ENCODE data around the gene ABCC2.
"Not testable (repeated sequence)": the region's sequence is repeated elsewhere in the genome, so short reads cannot be mapped to it uniquely, and the experiment has no call there.

ABCC2 gene

GRCh38 chr10:99854860-99855259 is 72.4 kb downstream of the ABCC2 start:
- H3K4me3 ChIP-seq (ENCODE audit: low read length) = no peak overlapping the region
- H3K27me3 ChIP-seq (ENCODE audit: insufficient read depth, low read length) = no peaks in the 10 kb centered on the region
- WGBS = 76% methylated on average over 6 of the region's 6 CpGs
- H3K4me1 ChIP-seq (ENCODE audit: insufficient read depth, low read length) = peaks cover 20% of the 10 kb centered on the region
- H3K9ac ChIP-seq (ENCODE audit: low read depth, low read length) = no peak overlapping the region
- no peak overlapping the region for H3K27ac ChIP-seq (ENCODE audit: low read depth, low read length)
- H3K36me3 ChIP-seq (ENCODE audit: insufficient read depth, low read length) = no peaks in the 10 kb centered on the region
- no peaks in the 10 kb centered on the region for H3K9me3 ChIP-seq (ENCODE audit: insufficient read depth, low read depth, low read length)

- H3K36me3 ChIP-seq (ENCODE audit: insufficient read depth, low read length) = no peaks in the 10 kb centered on the region
- no peaks in the 10 kb centered on the region for H3K9me3 ChIP-seq (ENCODE audit: insufficient read depth, low read depth, low read length)
- no peak overlapping the region for H3K9ac ChIP-seq (ENCODE audit: low read depth, low read length)
- H3K27ac ChIP-seq (ENCODE audit: low read depth, low read length) = no peak overlapping the region
- peaks cover 13% of the 10 kb centered on the region for H3K4me1 ChIP-seq (ENCODE audit: insufficient read depth, low read length)
- H3K4me3 ChIP-seq (ENCODE audit: low read length) = no peak overlapping the region
- WGBS = 96% methylated on average over 6 of the region's 8 CpGs
- H3K27me3 ChIP-seq (ENCODE audit: insufficient read depth, low read length) = no peaks in the 10 kb centered on the region
Measured at GRCh38 chr10:99855479-99856071, 73.1 kb downstream of the ABCC2 start.

- Histone ChIP-seq H3K4me1 (ENCODE audit: insufficient read depth, low read length) (peaks cover under 1% of the 10 kb centered on the region; the same call in 1 of the 2 replicates), H3K27me3 (ENCODE audit: insufficient read depth, low read length) (no peaks in the 10 kb centered on the region), H3K9me3 (ENCODE audit: insufficient read depth, low read depth, low read length) (no peaks in the 10 kb centered on the region), H3K27ac (ENCODE audit: low read depth, low read length) (no peak overlapping the region), H3K4me3 (ENCODE audit: low read length) (no peak overlapping the region), H3K9ac (ENCODE audit: low read depth, low read length) (no peak overlapping the region), H3K36me3 (ENCODE audit: insufficient read depth, low read length) (no peaks in the 10 kb centered on the region)
- 95% methylated on average over 8 of the region's 8 CpGs for WGBS
Measured at GRCh38 chr10:99858849-99859248, 76.4 kb downstream of the ABCC2 start.

GRCh38 chr10:99859585-99859984 is 77.1 kb downstream of the ABCC2 start:
- Histone ChIP-seq H3K9ac (ENCODE audit: low read depth, low read length) (no peak overlapping the region), H3K36me3 (ENCODE audit: insufficient read depth, low read length) (no peaks in the 10 kb centered on the region), H3K4me3 (ENCODE audit: low read length) (no peak overlapping the region), H3K27ac (ENCODE audit: low read depth, low read length) (no peak overlapping the region), H3K9me3 (ENCODE audit: insufficient read depth, low read depth, low read length) (no peaks in the 10 kb centered on the region), H3K4me1 (ENCODE audit: insufficient read depth, low read length) (no peaks in the 10 kb centered on the region), H3K27me3 (ENCODE audit: insufficient read depth, low read length) (no peaks in the 10 kb centered on the region)
- 17% methylated on average over 5 of the region's 5 CpGs for WGBS

GRCh38 chr10:99860466-99860865 is 78.0 kb downstream of the ABCC2 start:
- Histone ChIP-seq H3K4me1 (ENCODE audit: insufficient read depth, low read length) (no peaks in the 10 kb centered on the region), H3K36me3 (ENCODE audit: insufficient read depth, low read length) (no peaks in the 10 kb centered on the region)

GRCh38 chr10:99863535-99864240 is 81.2 kb downstream of the ABCC2 start:
- 93% methylated on average over 9 of the region's 9 CpGs for WGBS
- H3K27me3 ChIP-seq (ENCODE audit: insufficient read depth, low read length); H3K4me1 ChIP-seq (ENCODE audit: insufficient read depth, low read length); H3K4me3 ChIP-seq (ENCODE audit: low read length); H3K9ac ChIP-seq (ENCODE audit: low read depth, low read length); H3K9me3 ChIP-seq (ENCODE audit: insufficient read depth, low read depth, low read length); H3K36me3 ChIP-seq (ENCODE audit: insufficient read depth, low read length); H3K27ac ChIP-seq (ENCODE audit: low read depth, low read length): not testable (repeated sequence)

More at GRCh38 chr10:99860466-99860865, 78.0 kb downstream of the ABCC2 start:
- no peak overlapping the region for H3K4me3 ChIP-seq (ENCODE audit: low read length)
- H3K27me3 ChIP-seq (ENCODE audit: insufficient read depth, low read length) = no peaks in the 10 kb centered on the region
- H3K9me3 ChIP-seq (ENCODE audit: insufficient read depth, low read depth, low read length) = no peaks in the 10 kb centered on the region
- no peak overlapping the region for H3K9ac ChIP-seq (ENCODE audit: low read depth, low read length)
- H3K27ac ChIP-seq (ENCODE audit: low read depth, low read length) = no peak overlapping the region
- 94% methylated on average over 7 of the region's 8 CpGs for WGBS

GRCh38 chr10:99867250-99867649 is 84.8 kb downstream of the ABCC2 start:
- not testable (repeated sequence) for H3K9me3 ChIP-seq (ENCODE audit: insufficient read depth, low read depth, low read length); H3K9ac ChIP-seq (ENCODE audit: low read depth, low read length); H3K4me3 ChIP-seq (ENCODE audit: low read length); H3K36me3 ChIP-seq (ENCODE audit: insufficient read depth, low read length); H3K27ac ChIP-seq (ENCODE audit: low read depth, low read length); H3K27me3 ChIP-seq (ENCODE audit: insufficient read depth, low read length); H3K4me1 ChIP-seq (ENCODE audit: insufficient read depth, low read length)
- 74% methylated on average over 2 of the region's 3 CpGs for WGBS

GRCh38 chr10:99869581-99870122 is 87.2 kb downstream of the ABCC2 start:
- no peaks in the 10 kb centered on the region for H3K4me1 ChIP-seq (ENCODE audit: insufficient read depth, low read length)
- H3K27me3 ChIP-seq (ENCODE audit: insufficient read depth, low read length) = no peaks in the 10 kb centered on the region
- no peak overlapping the region for H3K9ac ChIP-seq (ENCODE audit: low read depth, low read length)
- no peaks in the 10 kb centered on the region for H3K9me3 ChIP-seq (ENCODE audit: insufficient read depth, low read depth, low read length)
- 81% methylated on average over 9 of the region's 9 CpGs for WGBS
- H3K36me3 ChIP-seq (ENCODE audit: insufficient read depth, low read length) = no peaks in the 10 kb centered on the region
- H3K27ac ChIP-seq (ENCODE audit: low read depth, low read length) = no peak overlapping the region
- H3K4me3 ChIP-seq (ENCODE audit: low read length) = no peak overlapping the region

- no peak overlapping the region for H3K9ac ChIP-seq (ENCODE audit: low read depth, low read length)
- 94% methylated on average over 8 of the region's 8 CpGs for WGBS
Measured at GRCh38 chr10:99870123-99870730, 87.8 kb downstream of the ABCC2 start.

GRCh38 chr10:99872367-99873162 is 90.1 kb downstream of the ABCC2 start:
- Histone ChIP-seq H3K4me3 (ENCODE audit: low read length) (no peak overlapping the region), H3K4me1 (ENCODE audit: insufficient read depth, low read length) (no peaks in the 10 kb centered on the region), H3K9me3 (ENCODE audit: insufficient read depth, low read depth, low read length) (no peaks in the 10 kb centered on the region), H3K9ac (ENCODE audit: low read depth, low read length) (no peak overlapping the region), H3K27me3 (ENCODE audit: insufficient read depth, low read length) (no peaks in the 10 kb centered on the region), H3K27ac (ENCODE audit: low read depth, low read length) (no peak overlapping the region), H3K36me3 (ENCODE audit: insufficient read depth, low read length) (peaks cover 24% of the 10 kb centered on the region)
- 80% methylated on average over 5 of the region's 5 CpGs for WGBS

More at GRCh38 chr10:99870123-99870730, 87.8 kb downstream of the ABCC2 start:
- Histone ChIP-seq H3K4me3 (ENCODE audit: low read length) (no peak overlapping the region), H3K4me1 (ENCODE audit: insufficient read depth, low read length) (no peaks in the 10 kb centered on the region), H3K27me3 (ENCODE audit: insufficient read depth, low read length) (no peaks in the 10 kb centered on the region), H3K9me3 (ENCODE audit: insufficient read depth, low read depth, low read length) (no peaks in the 10 kb centered on the region), H3K36me3 (ENCODE audit: insufficient read depth, low read length) (peaks cover under 1% of the 10 kb centered on the region), H3K27ac (ENCODE audit: low read depth, low read length) (no peak overlapping the region)

- WGBS = 96% methylated on average over 5 of the region's 5 CpGs
- Histone ChIP-seq H3K4me1 (ENCODE audit: insufficient read depth, low read length) (no peaks in the 10 kb centered on the region), H3K9me3 (ENCODE audit: insufficient read depth, low read depth, low read length) (no peaks in the 10 kb centered on the region), H3K36me3 (ENCODE audit: insufficient read depth, low read length) (peaks cover 37% of the 10 kb centered on the region), H3K4me3 (ENCODE audit: low read length) (no peak overlapping the region), H3K27me3 (ENCODE audit: insufficient read depth, low read length) (no peaks in the 10 kb centered on the region), H3K27ac (ENCODE audit: low read depth, low read length) (no peak overlapping the region), H3K9ac (ENCODE audit: low read depth, low read length) (no peak overlapping the region)
Measured at GRCh38 chr10:99873846-99874245, 91.4 kb downstream of the ABCC2 start.

Data from HUES64 (cell line).